NCI-H2107 treated with DMSO at 0.1 percent for 48 hours (cell line): Measurements from ENCODE around the gene EMP3.
"Not testable (repeated sequence)": the region's sequence is repeated elsewhere in the genome, so short reads cannot be mapped to it uniquely, and the experiment has no call there.

Source experiments
- DNase-seq: peaks from one replicate; lab custom pipeline; 2025; ENCODE audit not compliant: unreplicated experiment; lab: John Stamatoyannopoulos, UW

Gene EMP3

GRCh38 chr19:48317708-48317960 lies 7.7 kb upstream of the EMP3 start:
- not testable (repeated sequence) for DNase-seq

- DNase-seq, result no peak
Observed at GRCh38 chr19:48318286-48318987, 6.9 kb upstream of the EMP3 start.

DNA sequence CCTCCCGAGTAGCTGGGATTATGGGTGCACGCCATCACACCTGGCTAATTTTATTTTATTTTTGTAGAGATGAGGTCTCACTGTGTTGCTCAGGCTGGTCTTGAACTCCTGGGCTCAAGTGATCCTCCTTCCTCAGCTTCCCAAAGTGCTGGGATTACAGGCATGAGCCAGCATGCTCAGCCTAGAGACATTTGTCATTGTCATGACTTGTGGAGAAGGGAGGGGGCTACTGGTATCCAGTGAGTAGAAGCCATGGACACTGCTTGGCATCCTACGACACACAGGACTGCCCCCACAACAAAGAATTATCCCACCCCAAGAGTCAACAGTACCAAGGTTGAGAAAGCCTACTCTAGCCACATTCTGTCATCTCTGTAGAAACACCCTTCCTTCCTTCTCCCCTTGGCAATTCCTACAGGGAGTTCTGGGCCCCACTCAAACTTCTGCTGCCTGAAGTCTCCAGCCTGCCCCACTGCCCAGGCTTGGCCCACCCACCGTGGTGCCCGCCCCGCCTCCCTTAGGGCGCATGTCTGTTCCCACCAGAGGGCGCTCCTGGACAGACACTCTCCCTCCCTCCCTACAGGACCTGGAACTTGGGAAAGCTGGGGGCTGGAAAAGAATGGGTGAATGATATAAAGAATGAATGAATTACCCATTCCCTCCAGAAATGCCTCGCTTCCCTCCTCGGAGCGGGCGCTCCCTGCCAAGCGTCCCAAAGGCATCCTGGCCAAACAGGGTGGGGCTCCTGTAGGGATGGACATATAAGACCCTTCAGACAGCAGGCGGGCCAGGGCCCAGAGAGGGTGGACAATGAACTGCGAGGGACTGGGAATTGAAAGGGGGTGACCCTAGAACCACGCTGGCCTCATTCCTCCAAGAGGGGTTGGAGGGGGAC lies 5.5 kb upstream of the EMP3 start:
- DNase-seq, result peak; percentile 35

DNA sequence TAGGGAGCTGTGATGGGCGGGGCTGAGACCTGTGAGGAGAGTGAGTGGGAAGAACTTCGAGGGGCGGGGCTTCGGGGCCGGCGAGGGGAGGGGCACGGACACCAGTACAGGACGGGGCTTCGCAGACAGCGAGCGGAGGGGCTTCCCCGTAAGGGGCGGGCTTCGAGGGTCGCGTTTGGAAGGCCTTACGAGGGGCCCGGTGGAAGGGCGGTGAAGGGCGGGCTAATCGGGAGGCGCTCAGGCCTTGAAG lies 4.1 kb upstream of the EMP3 start:
- peak; percentile 92 for DNase-seq

DNA sequence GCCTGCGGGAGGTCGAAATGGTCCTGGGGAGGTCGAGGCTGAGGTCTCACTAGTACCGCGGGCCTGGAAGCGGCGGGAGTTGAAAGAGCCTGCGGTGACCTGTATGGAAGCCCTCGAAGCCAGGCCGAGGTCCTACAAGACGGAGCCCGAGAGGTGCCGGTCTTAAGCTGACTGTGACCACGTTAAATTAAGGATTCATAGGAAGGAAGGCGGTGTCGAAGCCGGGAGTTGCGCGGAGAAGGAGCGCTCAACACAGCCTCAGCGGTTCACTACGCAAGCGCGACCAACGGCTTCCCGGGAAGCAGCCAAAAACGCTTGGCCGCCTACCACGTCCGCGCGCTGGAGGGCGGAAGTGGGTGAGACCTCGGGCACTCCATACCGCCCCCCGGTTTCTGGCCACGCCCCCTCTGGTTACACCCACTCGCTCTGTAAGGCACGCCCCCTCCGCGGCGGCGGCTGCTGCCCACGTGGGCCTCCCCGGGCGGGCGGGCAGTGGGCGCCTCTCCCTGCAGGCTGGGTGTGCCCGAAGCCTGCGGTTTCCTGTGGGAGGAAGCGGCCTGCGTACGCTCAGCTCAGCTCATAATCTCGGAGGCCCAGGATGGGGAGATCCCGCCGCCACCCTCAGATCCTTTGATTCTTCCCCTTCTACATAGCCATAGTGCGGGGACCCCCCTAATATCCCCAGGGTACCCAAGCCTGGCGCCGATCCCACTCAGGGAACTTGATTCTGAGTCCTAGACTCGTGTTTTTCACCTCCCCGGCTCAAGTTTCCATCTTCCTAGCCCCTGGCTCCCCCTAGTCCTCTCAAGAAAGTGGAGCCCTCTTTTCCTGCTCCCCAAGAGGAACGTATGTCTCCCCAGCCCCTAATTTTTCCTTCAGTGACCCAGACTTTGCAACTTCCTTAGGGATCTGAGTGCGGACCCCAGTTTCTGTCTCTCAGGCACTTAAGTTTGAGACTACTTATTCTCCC lies 3.4 kb upstream of the EMP3 start:
- DNase-seq, result peak; percentile 88

DNA sequence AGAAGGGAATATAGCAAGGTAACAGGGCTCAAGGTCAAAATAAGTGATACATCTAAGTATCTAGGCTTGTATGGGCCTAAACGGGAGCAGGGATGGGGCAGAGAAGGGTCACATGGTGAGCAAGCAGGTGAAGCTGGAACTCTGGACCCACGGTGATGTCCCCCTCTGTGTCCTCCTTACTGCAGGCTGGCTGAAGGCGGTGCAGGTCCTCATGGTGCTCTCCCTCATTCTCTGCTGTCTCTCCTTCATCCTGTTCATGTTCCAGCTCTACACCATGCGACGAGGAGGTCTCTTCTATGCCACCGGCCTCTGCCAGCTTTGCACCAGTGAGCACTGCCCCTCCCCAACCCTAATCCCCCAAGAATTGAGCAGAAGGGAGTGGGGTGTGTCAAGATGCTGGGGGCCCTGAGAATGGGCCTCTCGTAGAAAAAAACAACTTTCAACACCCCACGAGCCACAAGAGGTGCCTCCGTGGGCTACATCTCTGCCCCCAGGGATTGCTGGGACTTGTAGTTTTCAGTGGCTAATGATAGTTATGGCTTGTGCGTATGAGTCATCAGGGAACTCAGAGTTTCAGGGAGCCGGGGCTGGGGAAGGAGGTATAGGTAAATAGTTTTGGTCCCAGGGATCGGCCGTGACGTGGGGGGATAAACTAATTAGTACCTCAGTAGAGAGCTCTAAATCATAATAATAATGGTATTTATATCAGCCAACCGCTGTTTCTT lies 4.0 kb downstream of the EMP3 start:
- DNase-seq, result no peak

DNA sequence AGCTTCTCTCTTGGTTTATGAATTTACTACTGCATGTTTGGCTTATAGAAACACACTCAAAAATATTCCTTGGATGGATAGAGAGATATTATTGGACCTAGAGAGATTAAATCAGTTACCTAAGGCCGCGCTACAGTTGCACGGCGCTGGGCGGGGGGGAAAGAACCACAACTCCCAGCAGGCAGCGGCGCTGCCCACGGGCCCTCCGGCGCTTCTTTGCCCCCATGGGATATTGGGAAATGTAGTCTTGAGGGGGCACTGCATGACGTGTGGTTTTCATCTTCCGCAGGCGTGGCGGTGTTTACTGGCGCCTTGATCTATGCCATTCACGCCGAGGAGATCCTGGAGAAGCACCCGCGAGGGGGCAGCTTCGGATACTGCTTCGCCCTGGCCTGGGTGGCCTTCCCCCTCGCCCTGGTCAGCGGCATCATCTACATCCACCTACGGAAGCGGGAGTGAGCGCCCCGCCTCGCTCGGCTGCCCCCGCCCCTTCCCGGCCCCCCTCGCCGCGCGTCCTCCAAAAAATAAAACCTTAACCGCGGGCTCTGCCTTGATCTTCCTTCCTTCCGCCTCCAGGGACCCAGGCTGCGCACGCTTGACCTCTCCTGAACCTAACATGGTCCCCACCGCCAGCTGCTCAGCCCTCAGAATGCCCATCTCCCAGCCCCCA lies 4.8 kb downstream of the EMP3 start:
- DNase-seq, result peak; percentile 86

DNA sequence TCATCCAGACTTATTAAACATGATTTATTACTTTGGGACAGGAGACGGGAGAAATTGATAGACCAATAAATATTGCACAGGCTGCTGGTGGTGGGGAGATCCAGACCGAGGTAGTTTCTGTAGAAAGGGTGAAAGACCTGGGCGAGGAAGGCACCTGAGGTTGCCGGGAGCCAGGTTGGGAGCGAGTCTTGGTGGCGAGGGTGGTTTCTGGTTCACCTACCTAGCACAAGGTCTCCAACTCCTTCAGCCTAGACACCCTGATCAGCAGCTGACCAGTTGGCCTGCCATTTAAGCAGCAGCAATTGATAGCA lies 7.0 kb downstream of the EMP3 start:
- no peak for DNase-seq

GRCh38 chr19:48332662-48333466 lies 7.5 kb downstream of the EMP3 start:
- peak; percentile 99 for DNase-seq

- peak; percentile 65 for DNase-seq
Observed at GRCh38 chr19:48333467-48334384, 8.4 kb downstream of the EMP3 start.

- no peak for DNase-seq
Observed at GRCh38 chr19:48338253-48338755, 13.0 kb downstream of the EMP3 start.

GRCh38 chr19:48338802-48339503 lies 13.6 kb downstream of the EMP3 start:
- DNase-seq, result no peak

DNA sequence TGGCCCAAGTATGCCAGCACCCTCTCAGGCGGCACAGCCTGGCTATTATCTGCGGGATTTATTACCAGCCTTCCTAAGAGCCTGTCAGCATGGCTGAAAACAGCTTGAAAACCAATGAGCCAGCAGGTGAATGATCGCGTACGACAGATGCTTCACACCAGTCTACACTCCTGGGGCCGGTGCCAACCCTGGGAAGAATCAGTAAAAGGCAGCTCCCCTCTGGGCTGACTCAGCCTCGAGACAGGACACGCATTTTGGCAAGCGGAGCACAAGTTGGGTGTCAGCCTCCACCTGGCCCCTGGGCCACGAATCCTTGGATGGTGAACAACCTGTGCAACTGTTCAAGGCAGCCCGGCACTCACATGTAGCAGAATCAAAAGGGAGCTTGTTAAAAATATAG lies 15.6 kb downstream of the EMP3 start:
- peak; percentile 66 for DNase-seq

DNA sequence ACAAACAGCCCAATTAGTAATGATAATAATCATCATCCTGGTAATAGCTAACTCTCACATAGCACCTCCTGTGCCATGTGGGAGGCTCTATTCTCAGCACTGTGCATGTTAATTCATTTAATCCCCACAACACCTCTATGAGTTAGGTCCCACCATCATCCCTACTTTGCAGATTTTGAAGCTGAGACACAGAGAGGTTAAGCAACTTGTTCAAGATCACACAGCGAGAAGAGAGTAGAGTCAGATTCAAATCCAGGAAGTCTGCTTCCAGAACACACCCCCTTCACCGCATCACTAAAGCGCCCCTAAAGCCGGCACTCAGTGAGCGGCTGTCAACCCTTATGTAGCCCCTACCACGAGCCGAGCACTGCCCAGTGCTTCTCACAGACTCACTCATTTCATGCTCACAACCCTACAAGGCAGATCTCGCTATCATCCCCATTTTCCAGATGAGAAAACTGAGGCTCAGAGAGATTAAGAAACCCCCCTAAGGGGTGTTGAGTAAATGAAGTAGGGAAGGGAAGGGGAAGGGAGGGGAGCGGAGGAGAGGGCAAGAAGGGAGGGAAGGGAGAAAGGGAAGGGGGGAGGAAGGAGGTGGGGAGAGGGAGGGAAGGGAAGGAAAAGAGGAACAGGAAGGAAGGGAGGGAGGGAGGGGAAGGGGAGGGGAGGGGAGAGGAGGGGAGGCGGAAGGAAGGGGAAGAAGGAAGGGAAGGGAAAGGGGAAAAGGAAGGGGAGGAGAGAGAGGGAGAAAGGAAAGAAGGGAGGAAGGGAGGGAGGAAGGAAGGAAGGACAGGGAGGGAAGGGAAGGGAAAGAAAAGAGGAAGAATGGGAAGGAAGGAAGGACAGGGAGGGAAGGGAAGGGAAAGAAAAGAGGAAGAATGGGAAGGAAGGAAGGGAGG lies 16.4 kb downstream of the EMP3 start:
- no peak for DNase-seq

DNA sequence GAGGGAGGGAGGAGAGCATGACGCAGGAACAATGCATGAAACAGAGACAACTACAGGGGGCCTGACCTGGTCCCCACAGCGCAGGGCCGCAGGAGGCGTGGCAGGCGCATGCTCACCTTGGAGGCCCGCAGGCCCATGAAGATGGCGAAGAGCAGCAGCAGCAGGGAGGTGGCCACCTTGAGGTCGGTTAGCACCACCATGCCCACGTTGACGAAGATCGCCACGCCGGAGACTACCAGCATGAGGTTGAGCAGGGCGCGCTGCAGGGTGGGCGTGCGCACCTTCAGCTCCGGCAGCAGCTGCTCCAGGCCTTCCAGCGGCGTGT lies 17.0 kb downstream of the EMP3 start:
- no peak for DNase-seq

DNA sequence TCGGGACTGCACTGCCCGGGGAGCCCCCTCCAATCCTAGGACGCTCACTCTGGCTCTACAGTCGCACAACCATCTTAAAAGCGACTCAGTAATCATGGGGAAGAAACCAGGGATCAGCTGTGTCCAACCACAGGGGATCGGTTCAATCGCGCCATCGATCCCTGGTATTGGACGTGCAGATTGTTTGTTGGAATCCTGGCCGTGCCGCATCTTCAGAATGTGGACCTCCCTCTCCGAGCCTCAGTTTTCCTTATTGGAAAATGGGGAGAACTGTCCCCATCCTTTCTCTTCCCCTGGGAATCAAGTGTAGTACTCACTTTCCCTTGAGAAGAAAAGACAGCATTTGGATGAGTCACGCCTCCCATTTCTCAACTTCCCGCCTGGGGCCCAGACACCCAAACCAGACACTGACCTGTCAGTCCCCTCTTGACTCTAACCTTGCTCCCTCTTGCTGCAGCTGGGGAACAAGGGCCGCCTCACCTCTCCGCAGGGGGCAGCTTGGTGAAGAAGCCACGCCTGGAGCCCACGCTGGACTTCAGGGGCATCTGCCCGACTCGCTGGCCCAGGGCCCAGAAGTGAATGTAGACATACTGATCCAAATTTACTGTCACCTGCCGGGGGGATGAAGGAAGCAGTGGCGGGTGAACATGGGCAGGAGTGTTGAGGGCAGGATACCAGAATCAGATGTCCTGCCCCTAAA lies 17.6 kb downstream of the EMP3 start:
- DNase-seq, result no peak

GRCh38 chr19:48344892-48345291 lies 19.5 kb downstream of the EMP3 start:
- DNase-seq, result no peak
